ENCODE measurements around the gene SPRYD3. TPM values are rescaled to one million over a fixed set of nuclear protein-coding genes. Genes with fewer than 3 reads are reported as not detected.

Gene SPRYD3
- total RNA-seq, 2 experiments from 2014 or later = 20.1 to 20.2 TPM

DNA sequence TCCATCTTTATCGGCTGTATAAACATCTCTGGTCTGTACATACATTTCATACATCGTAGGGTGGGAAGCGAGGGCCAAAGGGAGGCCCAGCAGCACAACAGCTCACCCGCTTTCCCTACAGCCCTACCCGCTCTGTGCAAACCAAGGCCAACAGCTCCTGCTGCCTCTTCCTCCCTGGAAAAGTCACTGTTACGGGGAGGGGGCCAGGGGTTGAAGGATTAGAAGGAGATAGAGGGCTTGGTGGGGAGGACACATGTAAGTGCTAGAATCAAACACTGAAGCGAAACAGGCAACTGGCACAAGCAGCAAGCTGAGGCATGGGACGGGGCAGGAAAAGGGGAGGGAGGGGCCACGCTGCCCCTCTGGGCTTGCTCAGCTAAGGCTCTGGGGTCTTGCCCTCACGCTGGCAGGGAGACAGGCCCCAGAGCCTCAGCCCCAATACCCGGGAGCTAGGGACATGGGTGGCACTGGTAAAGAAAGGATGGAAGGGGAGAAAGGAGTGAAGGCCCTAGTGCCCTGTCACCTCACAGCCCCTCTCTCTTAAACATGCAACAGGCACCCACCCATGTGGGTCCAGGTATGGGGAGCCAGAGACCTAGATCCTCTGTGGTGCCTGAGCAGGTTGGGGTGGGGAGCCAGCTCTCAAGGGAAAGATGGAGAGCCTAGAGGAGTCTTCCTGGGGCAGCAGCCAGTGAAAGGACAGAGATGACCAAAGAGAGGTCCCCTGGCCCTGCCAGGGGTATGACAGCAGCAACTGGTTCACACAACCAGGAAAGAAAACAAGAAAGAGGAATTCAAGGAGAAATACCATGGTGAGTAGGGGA, 14.4 kb downstream of the SPRYD3 start:
- no peaks in the 10 kb centered on the region for H3K9me3 Mint-ChIP-seq
- no peaks in the 10 kb centered on the region for H3K27me3 Mint-ChIP-seq (ENCODE audit: low read depth)
- peaks cover 8% of the 10 kb centered on the region for H3K4me1 Mint-ChIP-seq (ENCODE audit: low read depth)
- peaks cover 6% of the 10 kb centered on the region for H3K36me3 Mint-ChIP-seq (ENCODE audit: low read depth)
- peak overlapping the region; percentile 37 for H3K27ac Mint-ChIP-seq
- CTCF ChIA-PET = interaction anchor here (0.6 to 19.4 kb wide), 20 partner anchors 10 to 203 kb away, joined by 3 to 360 read pairs (median 5); partner anchors contain the start of genes ESPL1, IGFBP6, SOAT2 and SPRYD3
- H3K4me3 Mint-ChIP-seq = no peak overlapping the region
- intact Hi-C loops (cut with micrococcal nuclease) = loop anchor here (5.0 kb wide), 1 partner anchor 132 kb away; no protein-coding TSS in a partner anchor
- DNase-seq = no peak

DNA sequence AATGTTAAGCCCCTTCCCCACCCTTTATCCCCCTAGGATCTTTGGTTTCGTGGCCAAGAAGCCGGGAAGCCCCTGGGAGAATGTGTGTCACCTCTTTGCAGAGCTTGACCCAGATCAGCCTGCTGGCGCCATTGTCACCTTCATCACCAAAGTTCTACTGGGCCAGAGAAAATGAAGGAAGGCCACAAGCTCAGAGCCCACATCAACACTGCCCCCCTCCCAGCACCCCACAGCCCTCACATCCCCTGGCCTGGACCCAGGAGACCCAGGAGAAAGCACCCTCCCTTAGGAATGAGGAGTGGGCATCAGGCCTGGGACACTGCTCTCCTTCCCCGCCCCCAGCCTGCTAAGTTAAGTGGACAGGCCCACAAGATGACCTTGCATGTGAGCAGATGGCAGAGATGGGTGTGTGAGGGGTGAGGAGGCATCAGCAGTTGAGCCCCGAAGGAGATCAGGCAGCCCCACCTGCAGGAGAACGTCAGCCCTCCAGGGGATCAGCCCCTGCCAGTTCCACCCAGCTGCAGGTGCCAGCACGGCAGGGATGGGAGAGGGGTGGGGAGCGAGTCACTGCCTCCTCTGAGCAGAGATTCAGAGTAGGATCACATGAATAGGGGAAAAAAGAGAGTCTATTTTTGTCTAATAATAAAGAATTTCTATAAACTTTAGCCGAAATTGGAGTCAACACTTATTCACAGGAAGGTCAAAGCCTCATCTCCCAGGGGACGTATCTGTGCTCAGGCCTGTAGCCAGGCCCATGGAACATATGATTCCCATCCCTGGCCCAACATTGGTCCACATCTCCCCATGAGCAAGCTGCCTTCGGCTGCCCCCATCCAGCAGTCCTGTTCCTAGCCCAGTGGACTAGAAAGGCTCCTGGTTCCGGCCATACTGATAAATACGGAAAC, 15.2 kb downstream of the SPRYD3 start:
- intact Hi-C loops (cut with micrococcal nuclease) = no loop called here
- peaks cover 4% of the 10 kb centered on the region for H3K36me3 Mint-ChIP-seq (ENCODE audit: low read depth)
- DNase-seq = no peak
- H3K27ac Mint-ChIP-seq = no peak overlapping the region
- H3K9me3 Mint-ChIP-seq = no peaks in the 10 kb centered on the region
- H3K4me1 Mint-ChIP-seq (ENCODE audit: low read depth) = peaks cover 8% of the 10 kb centered on the region
- CTCF ChIA-PET = interaction anchor here (0.6 to 19.4 kb wide), 7 partner anchors 15 to 135 kb away, joined by 3 to 360 read pairs (median 5); partner anchors contain the start of genes IGFBP6, SOAT2 and SPRYD3
- H3K4me3 Mint-ChIP-seq = no peak overlapping the region
- no peaks in the 10 kb centered on the region for H3K27me3 Mint-ChIP-seq (ENCODE audit: low read depth)

DNA sequence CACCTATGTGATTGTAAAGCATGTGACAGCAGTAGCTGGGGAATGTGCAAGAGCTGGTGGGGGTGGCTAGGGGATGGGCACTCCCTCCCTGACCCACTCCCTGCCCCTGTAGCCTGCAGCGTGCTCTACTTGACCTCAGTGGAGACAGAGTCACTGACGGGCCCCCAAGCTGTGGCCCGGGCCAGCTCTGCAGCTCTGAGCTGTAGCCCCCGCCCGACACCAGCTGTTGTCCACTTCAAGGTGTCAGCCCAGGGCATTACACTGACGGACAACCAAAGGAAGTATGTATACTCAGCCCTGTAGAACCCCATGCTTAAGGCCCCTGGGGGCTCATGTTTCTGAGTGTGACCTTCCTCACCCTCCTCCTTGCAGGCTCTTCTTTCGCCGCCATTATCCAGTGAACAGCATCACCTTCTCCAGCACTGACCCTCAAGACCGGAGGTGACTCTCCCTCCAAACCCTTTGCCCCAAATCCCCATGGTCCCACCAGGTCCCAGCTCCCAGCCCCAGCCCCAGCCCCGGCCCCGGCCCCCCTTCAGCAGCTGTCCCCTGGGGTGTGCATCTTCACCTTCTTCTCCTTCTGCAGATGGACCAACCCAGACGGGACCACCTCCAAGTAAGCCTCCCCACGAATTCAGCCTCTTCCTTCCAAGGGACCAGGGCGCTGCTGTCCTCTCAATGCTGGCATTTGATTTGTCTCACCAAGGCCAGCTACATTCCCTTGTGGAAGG, 16.0 kb downstream of the SPRYD3 start:
- CTCF ChIA-PET = interaction anchor here (1.2 to 19.4 kb wide), 6 partner anchors 9 to 136 kb away, joined by 3 to 360 read pairs (median 6); partner anchors contain the start of genes IGFBP6 and SOAT2
- H3K9me3 Mint-ChIP-seq = no peaks in the 10 kb centered on the region
- intact Hi-C loops (cut with micrococcal nuclease) = no loop called here
- H3K4me1 Mint-ChIP-seq (ENCODE audit: low read depth) = peaks cover 8% of the 10 kb centered on the region
- H3K27ac Mint-ChIP-seq = no peak overlapping the region
- H3K36me3 Mint-ChIP-seq (ENCODE audit: low read depth) = peaks cover 4% of the 10 kb centered on the region
- no peak for DNase-seq
- H3K4me3 Mint-ChIP-seq = no peak overlapping the region
- H3K27me3 Mint-ChIP-seq (ENCODE audit: low read depth) = no peaks in the 10 kb centered on the region

DNA sequence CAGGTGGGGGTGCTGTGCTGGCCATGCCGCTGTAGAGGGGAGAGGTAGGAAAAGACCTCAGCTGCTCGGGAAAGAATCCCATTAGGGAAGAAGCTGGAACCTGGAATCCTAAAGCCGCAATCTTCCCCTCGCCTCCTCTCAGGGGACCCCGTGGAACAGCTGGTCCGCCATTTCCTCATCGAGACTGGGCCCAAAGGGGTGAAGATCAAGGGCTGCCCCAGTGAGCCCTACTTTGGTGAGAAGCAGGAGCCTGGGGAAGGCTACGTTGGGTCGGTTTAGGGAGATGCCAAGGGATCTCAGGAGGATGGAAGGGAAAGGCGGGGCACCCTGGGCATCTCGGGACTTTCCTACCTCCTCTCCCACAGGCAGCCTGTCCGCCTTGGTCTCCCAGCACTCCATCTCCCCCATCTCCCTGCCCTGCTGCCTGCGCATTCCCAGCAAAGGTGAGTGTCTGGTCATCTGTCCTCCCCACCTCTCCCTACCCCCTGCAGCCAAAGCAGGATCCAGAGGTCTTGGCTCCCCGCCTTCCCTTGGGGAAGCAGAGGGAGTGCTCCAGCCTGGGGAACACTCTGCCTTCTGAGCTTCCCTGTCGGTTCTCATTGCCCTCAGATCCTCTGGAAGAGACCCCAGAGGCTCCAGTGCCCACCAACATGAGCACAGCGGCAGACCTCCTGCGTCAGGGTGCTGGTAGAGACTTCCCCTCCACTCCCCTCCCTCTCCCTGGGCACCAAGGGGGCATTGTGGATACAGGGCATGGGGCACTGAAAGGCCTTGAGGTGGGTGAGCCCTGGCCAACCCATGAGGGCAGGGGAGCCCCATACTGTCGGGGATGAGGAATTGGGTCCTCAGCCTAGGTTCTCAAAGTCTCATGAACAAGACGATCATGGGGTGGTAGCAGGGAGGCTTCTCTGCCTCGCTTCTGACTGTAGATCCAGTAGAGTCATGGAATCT, 16.9 kb downstream of the SPRYD3 start:
- H3K27ac Mint-ChIP-seq = no peak overlapping the region
- intact Hi-C loops (cut with micrococcal nuclease) = no loop called here
- no peak for DNase-seq

DNA sequence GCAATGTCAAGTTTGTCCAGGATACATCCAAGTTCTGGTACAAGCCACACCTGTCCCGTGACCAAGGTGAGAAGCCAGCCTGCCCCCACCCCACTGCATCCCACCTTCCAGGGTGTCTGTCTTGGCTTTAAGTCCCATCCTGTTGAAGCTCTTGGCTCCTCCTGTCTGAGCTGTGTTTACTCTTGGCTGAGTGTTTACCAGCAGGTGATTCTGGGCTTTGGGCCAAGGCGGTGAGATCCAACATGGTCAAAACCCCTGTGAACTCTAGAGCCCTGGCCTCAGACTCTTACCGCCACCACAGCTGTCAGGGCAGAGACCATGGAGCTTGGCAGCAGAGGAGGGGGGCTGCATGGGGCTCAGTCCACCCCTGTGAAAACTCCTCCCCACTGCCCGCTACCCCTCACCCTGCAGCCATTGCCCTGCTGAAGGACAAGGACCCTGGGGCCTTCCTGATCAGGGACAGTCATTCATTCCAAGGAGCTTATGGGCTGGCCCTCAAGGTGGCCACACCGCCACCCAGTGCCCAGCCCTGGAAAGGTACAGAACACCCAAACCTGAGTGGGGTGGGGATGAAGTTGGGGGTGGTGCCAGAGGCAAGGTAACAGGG, 17.7 kb downstream of the SPRYD3 start:
- Mint-ChIP-seq H3K27me3 (ENCODE audit: low read depth) (no peaks in the 10 kb centered on the region), H3K9me3 (no peaks in the 10 kb centered on the region), H3K27ac (no peak overlapping the region), H3K36me3 (ENCODE audit: low read depth) (peaks cover 4% of the 10 kb centered on the region), H3K4me3 (no peak overlapping the region), H3K4me1 (ENCODE audit: low read depth) (peaks cover 5% of the 10 kb centered on the region)
- CTCF ChIA-PET = interaction anchor here (0.8 to 2.1 kb wide), 6 partner anchors 8 to 151 kb away, joined by 3 to 9 read pairs (median 4); partner anchors contain the start of gene SOAT2
- intact Hi-C loops (cut with micrococcal nuclease) = no loop called here
- DNase-seq = no peak

More for the DNA sequence above, 16.9 kb downstream of the SPRYD3 start:
- Mint-ChIP-seq H3K4me3 (no peak overlapping the region), H3K4me1 (ENCODE audit: low read depth) (peaks cover 8% of the 10 kb centered on the region), H3K36me3 (ENCODE audit: low read depth) (peaks cover 4% of the 10 kb centered on the region), H3K27me3 (ENCODE audit: low read depth) (no peaks in the 10 kb centered on the region), H3K9me3 (no peaks in the 10 kb centered on the region)
- CTCF ChIA-PET = interaction anchor here (0.8 to 19.4 kb wide), 7 partner anchors 9 to 150 kb away, joined by 3 to 360 read pairs (median 5); partner anchors contain the start of genes IGFBP6 and SOAT2

DNA sequence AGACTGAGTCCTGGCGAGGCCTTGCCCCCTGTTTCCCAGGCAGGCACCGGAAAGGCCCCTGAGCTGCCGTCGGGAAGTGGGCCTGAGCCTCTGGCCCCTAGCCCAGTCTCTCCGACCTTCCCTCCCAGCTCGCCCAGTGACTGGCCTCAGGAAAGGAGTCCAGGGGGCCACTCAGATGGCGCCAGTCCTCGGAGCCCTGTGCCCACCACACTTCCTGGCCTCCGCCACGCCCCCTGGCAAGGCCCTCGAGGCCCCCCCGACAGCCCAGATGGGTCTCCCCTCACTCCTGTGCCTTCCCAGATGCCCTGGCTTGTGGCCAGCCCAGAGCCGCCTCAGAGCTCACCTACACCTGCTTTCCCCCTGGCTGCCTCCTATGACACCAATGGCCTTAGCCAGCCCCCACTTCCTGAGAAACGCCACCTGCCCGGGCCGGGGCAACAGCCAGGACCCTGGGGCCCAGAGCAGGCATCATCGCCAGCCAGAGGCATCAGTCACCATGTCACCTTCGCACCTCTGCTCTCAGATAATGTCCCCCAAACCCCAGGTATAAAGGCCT, 18.4 kb downstream of the SPRYD3 start:
- Mint-ChIP-seq H3K36me3 (ENCODE audit: low read depth) (peaks cover 3% of the 10 kb centered on the region), H3K4me3 (no peak overlapping the region), H3K27me3 (ENCODE audit: low read depth) (no peaks in the 10 kb centered on the region), H3K4me1 (ENCODE audit: low read depth) (no peaks in the 10 kb centered on the region), H3K9me3 (no peaks in the 10 kb centered on the region), H3K27ac (no peak overlapping the region)
- CTCF ChIA-PET = interaction anchor here (2.1 kb wide), 1 partner anchor 42 kb away, joined by 9 read pairs; the partner anchor contains the start of gene SOAT2
- DNase-seq = no peak
- intact Hi-C loops (cut with micrococcal nuclease) = no loop called here

DNA sequence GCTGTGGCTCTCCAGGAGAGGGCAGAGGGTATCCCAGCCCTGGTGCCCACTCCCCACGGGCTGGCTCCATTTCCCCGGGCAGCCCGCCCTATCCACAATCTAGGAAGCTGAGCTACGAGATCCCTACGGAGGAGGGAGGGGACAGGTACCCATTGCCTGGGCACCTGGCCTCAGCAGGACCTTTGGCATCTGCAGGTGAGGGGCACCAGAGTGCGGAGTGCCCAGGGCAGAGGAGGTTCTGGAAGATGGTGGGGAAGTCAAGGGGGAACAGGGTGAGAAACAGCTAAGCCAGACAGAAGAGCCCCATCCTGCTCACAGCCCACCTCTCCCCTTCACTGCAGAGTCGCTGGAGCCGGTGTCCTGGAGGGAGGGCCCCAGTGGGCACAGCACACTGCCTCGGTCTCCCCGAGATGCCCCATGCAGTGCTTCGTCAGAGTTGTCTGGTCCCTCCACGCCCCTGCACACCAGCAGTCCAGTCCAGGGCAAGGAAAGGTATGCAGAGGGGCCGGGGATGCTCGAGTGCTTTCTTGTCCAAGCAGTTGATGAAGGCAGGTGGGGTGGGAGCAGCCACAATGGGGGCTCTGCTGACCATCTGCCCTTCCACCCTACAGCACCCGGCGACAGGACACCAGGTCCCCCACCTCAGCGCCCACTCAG, 19.0 kb downstream of the SPRYD3 start:
- CTCF ChIA-PET = interaction anchor here (2.0 to 2.1 kb wide), 2 partner anchors 39 to 42 kb away, joined by 5 to 9 read pairs; partner anchors contain the start of gene SOAT2
- intact Hi-C loops (cut with micrococcal nuclease) = no loop called here
- no peaks in the 10 kb centered on the region for H3K4me1 Mint-ChIP-seq (ENCODE audit: low read depth)
- peaks cover 2% of the 10 kb centered on the region for H3K36me3 Mint-ChIP-seq (ENCODE audit: low read depth)
- no peaks in the 10 kb centered on the region for H3K9me3 Mint-ChIP-seq
- no peak overlapping the region for H3K4me3 Mint-ChIP-seq
- no peaks in the 10 kb centered on the region for H3K27me3 Mint-ChIP-seq (ENCODE audit: low read depth)
- H3K27ac Mint-ChIP-seq = no peak overlapping the region
- no peak for DNase-seq

DNA sequence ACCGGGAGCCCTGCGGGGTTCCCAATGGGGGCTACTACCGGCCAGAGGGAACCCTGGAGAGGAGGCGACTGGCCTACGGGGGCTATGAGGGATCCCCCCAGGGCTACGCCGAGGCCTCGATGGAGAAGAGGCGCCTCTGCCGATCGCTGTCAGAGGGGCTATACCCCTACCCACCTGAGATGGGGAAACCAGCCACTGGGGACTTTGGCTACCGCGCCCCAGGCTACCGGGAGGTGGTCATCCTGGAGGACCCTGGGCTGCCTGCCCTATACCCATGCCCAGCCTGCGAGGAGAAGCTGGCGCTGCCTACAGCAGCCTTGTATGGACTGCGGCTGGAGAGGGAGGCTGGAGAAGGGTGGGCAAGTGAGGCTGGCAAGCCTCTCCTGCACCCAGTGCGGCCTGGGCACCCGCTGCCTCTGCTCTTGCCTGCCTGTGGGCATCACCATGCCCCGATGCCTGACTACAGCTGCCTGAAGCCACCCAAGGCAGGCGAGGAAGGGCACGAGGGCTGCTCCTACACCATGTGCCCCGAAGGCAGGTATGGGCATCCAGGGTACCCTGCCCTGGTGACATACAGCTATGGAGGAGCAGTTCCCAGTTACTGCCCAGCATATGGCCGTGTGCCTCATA, 19.6 kb downstream of the SPRYD3 start:
- H3K9me3 Mint-ChIP-seq = no peaks in the 10 kb centered on the region
- no peaks in the 10 kb centered on the region for H3K36me3 Mint-ChIP-seq (ENCODE audit: low read depth)
- no peaks in the 10 kb centered on the region for H3K27me3 Mint-ChIP-seq (ENCODE audit: low read depth)
- H3K27ac Mint-ChIP-seq = no peak overlapping the region
- no peak for DNase-seq
- H3K4me3 Mint-ChIP-seq = no peak overlapping the region
- intact Hi-C loops (cut with micrococcal nuclease) = no loop called here
- H3K4me1 Mint-ChIP-seq (ENCODE audit: low read depth) = no peaks in the 10 kb centered on the region
- CTCF ChIA-PET = interaction anchor here (2.0 kb wide), 1 partner anchor 40 kb away, joined by 5 read pairs; no protein-coding TSS in a partner anchor

DNA sequence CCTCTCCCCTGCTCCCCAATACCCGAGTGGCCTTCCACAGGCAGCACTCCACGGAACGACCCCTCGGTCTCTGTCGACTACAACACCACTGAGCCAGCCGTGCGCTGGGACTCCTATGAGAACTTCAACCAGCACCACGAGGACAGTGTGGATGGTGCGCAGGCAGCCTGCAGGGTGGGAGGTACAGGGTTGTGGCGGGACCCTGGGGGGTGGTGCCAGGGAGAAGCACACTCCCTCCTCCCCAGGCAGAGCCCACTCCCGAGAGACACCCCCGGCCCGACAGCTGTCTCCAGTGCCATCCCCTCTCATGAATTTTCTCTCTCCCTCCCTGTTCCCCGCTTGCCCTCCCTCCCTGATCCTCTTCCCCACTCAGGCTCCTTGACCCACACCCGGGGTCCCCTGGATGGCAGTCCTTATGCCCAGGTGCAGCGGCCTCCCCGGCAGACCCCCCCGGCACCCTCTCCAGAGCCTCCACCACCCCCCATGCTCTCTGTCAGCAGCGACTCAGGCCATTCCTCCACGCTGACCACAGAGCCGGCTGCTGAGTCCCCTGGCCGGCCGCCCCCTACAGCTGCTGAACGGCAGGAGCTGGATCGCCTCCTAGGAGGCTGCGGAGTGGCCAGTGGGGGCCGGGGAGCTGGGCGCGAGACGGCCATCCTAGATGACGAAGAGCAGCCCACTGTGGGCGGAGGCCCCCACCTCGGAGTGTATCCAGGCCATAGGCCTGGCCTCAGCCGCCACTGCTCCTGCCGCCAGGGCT, 20.3 kb downstream of the SPRYD3 start:
- CTCF ChIA-PET = interaction anchor here (2.0 kb wide), 1 partner anchor 40 kb away, joined by 5 read pairs; no protein-coding TSS in a partner anchor
- H3K9me3 Mint-ChIP-seq = no peaks in the 10 kb centered on the region
- no peak overlapping the region for H3K4me3 Mint-ChIP-seq

More for the DNA sequence above, 20.3 kb downstream of the SPRYD3 start:
- Mint-ChIP-seq H3K36me3 (ENCODE audit: low read depth) (no peaks in the 10 kb centered on the region), H3K4me1 (ENCODE audit: low read depth) (peaks cover 4% of the 10 kb centered on the region), H3K27ac (no peak overlapping the region), H3K27me3 (ENCODE audit: low read depth) (no peaks in the 10 kb centered on the region)
- no peak for DNase-seq
- intact Hi-C loops (cut with micrococcal nuclease) = no loop called here
